Trophoblast cell (in vitro differentiated cells and primary cell): ENCODE data around the gene SLC18A2.
"Not testable (repeated sequence)": the region's sequence is repeated elsewhere in the genome, so short reads cannot be mapped to it uniquely, and the experiment has no call there.

Experiments
- DNase-seq, 2 donors: peaks; one replicate each; pipeline ENCODE4 v3.0.0-alpha.2; 2016
- H2AFZ ChIP-seq: 2 replicates; pipeline ENCODE4 v1.6.1; 2013; ENCODE audit warnings: low read length, moderate library complexity, mild to moderate bottlenecking; ENCODE audit not compliant: insufficient read depth, poor library complexity
- H2AK5ac ChIP-seq: 2 replicates; pipeline ENCODE4 v1.6.1; 2013; ENCODE audit warnings: mild to moderate bottlenecking, low read length
- H2BK120ac ChIP-seq: 2 replicates; pipeline ENCODE4 v1.6.1; 2013; ENCODE audit warnings: low read length, mild to moderate bottlenecking, moderate library complexity; ENCODE audit not compliant: insufficient read depth, poor library complexity
- H2BK12ac ChIP-seq: 2 replicates; pipeline ENCODE4 v1.6.1; 2013; ENCODE audit warnings: mild to moderate bottlenecking, low read length, moderate library complexity
- H2BK5ac ChIP-seq: 2 replicates; pipeline ENCODE4 v1.6.1; 2013; ENCODE audit warnings: low read length, low read depth, moderate library complexity, mild to moderate bottlenecking; ENCODE audit not compliant: poor library complexity
- H3K14ac ChIP-seq: 2 replicates; pipeline ENCODE4 v1.6.1; 2013; ENCODE audit warnings: mild to moderate bottlenecking, low read length
- H3K18ac ChIP-seq: 2 replicates; pipeline ENCODE4 v1.6.1; 2013; ENCODE audit warnings: mild to moderate bottlenecking, low read length
- H3K23ac ChIP-seq: 2 replicates; pipeline ENCODE4 v1.6.1; 2013; ENCODE audit warnings: low read length
- H3K27ac ChIP-seq: 2 replicates; pipeline ENCODE4 v1.5.1; 2013; ENCODE audit warnings: low read depth, mild to moderate bottlenecking, inconsistent platforms, low read length, moderate library complexity
- H3K27me3 ChIP-seq: 2 replicates; pipeline ENCODE4 v1.6.1; 2013; ENCODE audit warnings: inconsistent platforms, mild to moderate bottlenecking, low read length, moderate library complexity; ENCODE audit not compliant: insufficient read depth
- H3K36me3 ChIP-seq, 2 experiments: 1 replicate in 1 of 2; 2 replicates in 1 of 2; pipeline ENCODE4 v1.6.1; 2013; ENCODE audit warnings: low read length in 2 of 2, mild to moderate bottlenecking in 2 of 2, moderate library complexity in 1 of 2; ENCODE audit not compliant: insufficient read depth in 2 of 2, control insufficient read depth in 1 of 2
- H3K4ac ChIP-seq: 2 replicates; pipeline ENCODE4 v1.6.1; 2013; ENCODE audit warnings: low read depth, mild to moderate bottlenecking, low read length, moderate library complexity
- H3K4me1 ChIP-seq, 2 experiments: 1 replicate in 1 of 2; 2 replicates in 1 of 2; pipeline ENCODE4 v1.6.1; 2013; ENCODE audit warnings: low read length in 2 of 2, mild to moderate bottlenecking in 2 of 2, moderate library complexity in 1 of 2; ENCODE audit not compliant: insufficient read depth in 2 of 2, control insufficient read depth in 1 of 2
- H3K4me2 ChIP-seq: 2 replicates; pipeline ENCODE4 v1.6.1; 2013; ENCODE audit warnings: inconsistent platforms, mild to moderate bottlenecking, low read length, moderate library complexity
- H3K4me3 ChIP-seq: 2 replicates; pipeline ENCODE4 v1.5.1; 2013; ENCODE audit warnings: mild to moderate bottlenecking, low read depth, low read length, inconsistent platforms
- H3K79me1 ChIP-seq: one replicate; pipeline ENCODE4 v1.6.1; 2013; ENCODE audit warnings: low read length
- H3K79me2 ChIP-seq: 2 replicates; pipeline ENCODE4 v1.6.1; 2013; ENCODE audit warnings: low read length, mild to moderate bottlenecking; ENCODE audit not compliant: control insufficient read depth, insufficient read depth, poor library complexity
- H3K9ac ChIP-seq: 2 replicates; pipeline ENCODE4 v1.6.1; 2013; ENCODE audit warnings: mild to moderate bottlenecking, low read length
- H3K9me3 ChIP-seq: 2 replicates; pipeline ENCODE4 v1.6.1; 2013; ENCODE audit warnings: low read depth, mild to moderate bottlenecking, control low read depth, inconsistent platforms, low read length; ENCODE audit not compliant: insufficient read depth
- H4K12ac ChIP-seq: 2 replicates; pipeline ENCODE4 v1.6.1; 2013; ENCODE audit warnings: low read depth, mild to moderate bottlenecking, low read length, moderate library complexity
- H4K8ac ChIP-seq: 2 replicates; pipeline ENCODE4 v1.6.1; 2013; ENCODE audit warnings: low read depth, mild to moderate bottlenecking, low read length, moderate library complexity
- H4K91ac ChIP-seq: one replicate; pipeline ENCODE4 v1.6.1; 2013; ENCODE audit warnings: low read depth, mild to moderate bottlenecking, low read length, moderate library complexity
- WGBS: extraction: QIAGEN DNeasy Blood & Tissue Kit; methylation state at CpG from one replicate; pipeline ENCODE4 v1.1.7; 2013; ENCODE audit warnings: missing lambda C conversion rate; ENCODE audit not compliant: insufficient read length, insufficient coverage; ENCODE audit errors: extremely low coverage; 5-methylcytosine and 5-hydroxymethylcytosine counted together

SLC18A2 gene

DNA sequence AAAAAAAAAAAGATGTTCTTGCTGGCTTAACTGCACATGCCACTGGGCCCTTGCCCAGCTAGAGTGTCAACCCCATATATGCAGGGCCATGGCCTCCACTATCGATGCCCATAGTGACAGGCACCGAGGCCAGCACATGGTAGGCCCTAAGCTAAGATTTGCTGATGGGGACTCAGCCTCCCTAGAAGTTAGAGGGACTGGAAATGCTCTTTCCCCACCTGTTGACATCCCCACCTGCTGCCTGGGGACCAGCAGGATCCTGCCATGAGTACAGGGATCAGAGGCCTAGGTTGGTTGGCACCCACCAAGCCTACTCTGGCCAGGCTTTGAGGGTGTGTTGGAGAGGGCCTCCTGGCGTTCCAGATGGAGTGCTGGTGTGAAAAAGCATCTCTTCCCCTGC, 16.0 kb upstream of the SLC18A2 start:
- no peak overlapping the region for H4K91ac ChIP-seq
- no peak overlapping the region for H3K23ac ChIP-seq
- no peak overlapping the region for H3K18ac ChIP-seq
- no peaks in the 10 kb centered on the region for H3K79me2 ChIP-seq
- H3K27ac ChIP-seq = no peak overlapping the region
- no peaks in the 10 kb centered on the region for H3K27me3 ChIP-seq
- DNase-seq = no peak
- no peak overlapping the region for H2AFZ ChIP-seq
- no peak overlapping the region for H3K4me3 ChIP-seq
- no peak overlapping the region for H3K4me2 ChIP-seq
- H3K14ac ChIP-seq = no peak overlapping the region
- H3K9ac ChIP-seq = no peak overlapping the region
- H2BK120ac ChIP-seq = no peak overlapping the region
- no peaks in the 10 kb centered on the region for H3K4me1 ChIP-seq
- H3K9me3 ChIP-seq = no peaks in the 10 kb centered on the region
- no peaks in the 10 kb centered on the region for H3K79me1 ChIP-seq
- no peak overlapping the region for H2AK5ac ChIP-seq
- H3K4ac ChIP-seq = no peak overlapping the region
- no peak overlapping the region for H2BK12ac ChIP-seq
- no peak overlapping the region for H4K8ac ChIP-seq
- H2BK5ac ChIP-seq = no peak overlapping the region
- H4K12ac ChIP-seq = no peak overlapping the region
- no peaks in the 10 kb centered on the region for H3K36me3 ChIP-seq
- WGBS = no CpG with 5 or more reads among the region's 3 CpGs

DNA sequence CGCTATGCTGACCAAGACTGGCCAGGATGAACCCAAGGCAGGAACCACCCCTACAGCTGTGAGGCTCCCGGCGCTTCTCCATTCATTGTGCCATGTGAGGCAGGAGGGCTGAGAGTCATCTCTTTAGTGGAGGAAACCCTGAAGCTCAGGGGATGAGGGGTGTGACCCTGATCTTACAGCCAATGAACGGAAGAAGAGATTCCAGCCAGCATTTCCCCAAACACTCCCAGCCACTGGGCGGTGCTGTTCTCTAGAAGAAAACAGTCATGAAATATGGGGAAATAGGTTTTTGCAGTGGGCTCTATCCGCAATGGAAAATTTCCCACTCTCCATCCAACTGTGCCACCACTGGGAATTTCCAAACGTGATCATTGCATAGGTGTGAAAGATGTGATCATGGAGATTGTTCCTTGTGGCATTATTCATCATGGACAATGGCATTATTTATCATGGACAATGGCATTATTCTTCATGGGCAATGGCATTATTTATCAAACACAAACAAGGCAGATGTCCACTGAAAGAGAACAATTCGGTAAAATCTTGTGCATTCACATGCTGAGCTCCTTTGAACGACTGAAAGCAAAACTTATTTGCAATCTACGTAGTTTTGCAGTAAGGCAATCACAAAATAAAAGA, 14.0 kb upstream of the SLC18A2 start:
- Histone ChIP-seq H4K8ac (no peak overlapping the region), H3K14ac (no peak overlapping the region), H2AFZ (no peak overlapping the region), H2BK12ac (no peak overlapping the region), H3K4me3 (no peak overlapping the region), H3K27me3 (no peaks in the 10 kb centered on the region), H3K9me3 (peaks cover 6% of the 10 kb centered on the region), H2BK5ac (no peak overlapping the region), H3K79me2 (no peaks in the 10 kb centered on the region), H3K27ac (no peak overlapping the region), H3K4me1 (no peaks in the 10 kb centered on the region), H3K18ac (no peak overlapping the region), H3K4me2 (no peak overlapping the region), H2BK120ac (no peak overlapping the region), H2AK5ac (no peak overlapping the region), H3K79me1 (no peaks in the 10 kb centered on the region), H4K12ac (no peak overlapping the region), H3K9ac (no peak overlapping the region), H3K36me3 (no peaks in the 10 kb centered on the region), H3K4ac (no peak overlapping the region), H3K23ac (no peak overlapping the region), H4K91ac (no peak overlapping the region)
- WGBS = no CpG with 5 or more reads among the region's 10 CpGs
- DNase-seq = peak in 1 of 2 donors; percentile 32

- no peaks in the 10 kb centered on the region for H3K36me3 ChIP-seq
- H3K27ac ChIP-seq = no peak overlapping the region
- no peak overlapping the region for H4K91ac ChIP-seq
- H2AFZ ChIP-seq = no peak overlapping the region
- H3K4me3 ChIP-seq = no peak overlapping the region
- no peak overlapping the region for H3K9ac ChIP-seq
- H4K12ac ChIP-seq = no peak overlapping the region
- no peak overlapping the region for H4K8ac ChIP-seq
- H3K79me2 ChIP-seq = no peaks in the 10 kb centered on the region
- no peak overlapping the region for H2BK5ac ChIP-seq
- H3K14ac ChIP-seq = no peak overlapping the region
- H3K9me3 ChIP-seq = peaks cover 8% of the 10 kb centered on the region
- H3K4ac ChIP-seq = no peak overlapping the region
- no peak overlapping the region for H3K4me2 ChIP-seq
- no peaks in the 10 kb centered on the region for H3K4me1 ChIP-seq
- H2BK12ac ChIP-seq = no peak overlapping the region
- H3K23ac ChIP-seq = no peak overlapping the region
- no peak overlapping the region for H2AK5ac ChIP-seq
- H3K18ac ChIP-seq = no peak overlapping the region
- H3K27me3 ChIP-seq = no peaks in the 10 kb centered on the region
- DNase-seq = no peak
- no peaks in the 10 kb centered on the region for H3K79me1 ChIP-seq
- H2BK120ac ChIP-seq = no peak overlapping the region
Measured at GRCh38 chr10:117228210-117228609, 12.7 kb upstream of the SLC18A2 start.

DNA sequence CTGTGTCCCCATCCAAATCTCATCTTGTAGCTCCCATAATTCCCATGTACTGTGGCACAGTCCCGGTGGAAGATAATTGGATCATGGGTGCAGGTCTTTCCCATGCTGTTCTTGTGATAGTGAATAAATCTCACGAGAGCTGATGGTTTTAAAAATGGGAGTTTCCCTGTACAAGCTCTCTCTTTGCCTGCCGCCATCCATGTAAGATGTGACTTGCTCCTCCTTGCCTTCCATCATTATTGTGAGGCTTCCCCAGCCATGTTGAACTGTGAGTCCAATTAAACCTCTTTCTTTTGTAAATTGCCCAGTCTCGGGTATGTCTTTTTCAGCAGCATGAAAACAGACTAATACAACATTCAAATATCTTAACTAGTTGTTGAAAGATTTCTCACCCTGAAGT, 10.8 kb upstream of the SLC18A2 start:
- not testable (repeated sequence) for H3K23ac ChIP-seq, H3K27me3 ChIP-seq, H2BK12ac ChIP-seq, H2BK5ac ChIP-seq, H3K4ac ChIP-seq, H3K4me2 ChIP-seq, H4K91ac ChIP-seq, H3K9me3 ChIP-seq, H3K18ac ChIP-seq, H2AK5ac ChIP-seq, H3K79me2 ChIP-seq, H2BK120ac ChIP-seq, H3K4me3 ChIP-seq, H2AFZ ChIP-seq, H3K4me1 ChIP-seq, H4K12ac ChIP-seq, H4K8ac ChIP-seq, H3K14ac ChIP-seq, DNase-seq, H3K79me1 ChIP-seq, H3K9ac ChIP-seq, H3K36me3 ChIP-seq, H3K27ac ChIP-seq
- WGBS = no CpG with 5 or more reads among the region's 4 CpGs
